Ishikawa (cell line): ENCODE data around the gene PREPL.

Experiments used
- EGR1 ChIP-seq: IDR thresholded peaks from 2 replicates; pipeline ENCODE4 v1.6.1; 2012
- FOXM1 ChIP-seq: IDR thresholded peaks from 2 replicates; pipeline ENCODE4 v1.6.1; 2012; ENCODE audit warnings: low read depth, borderline replicate concordance
- TF ChIP-seq, protein P1 (sequence below): IDR thresholded peaks from 2 replicates; pipeline ENCODE4 v1.6.1; 2012

DNA sequence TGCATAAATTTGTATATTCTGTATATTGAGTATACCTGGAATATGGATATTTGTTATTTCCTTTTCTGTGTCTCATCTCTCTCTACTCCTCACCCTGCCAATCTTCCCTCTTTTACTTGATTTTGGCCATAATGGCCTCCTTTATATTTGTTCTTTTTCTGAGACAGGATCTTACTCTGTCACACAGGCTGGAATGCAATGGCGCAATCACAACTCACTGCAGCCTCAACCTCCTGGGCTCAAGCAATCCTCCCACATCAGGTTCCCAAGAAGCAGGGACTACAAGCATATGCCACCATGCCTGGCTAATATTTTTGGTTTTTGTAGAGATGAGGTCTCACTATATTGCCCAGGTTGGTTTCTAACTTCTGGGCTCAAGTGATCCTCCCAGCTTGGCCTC is 30.5 kb downstream of the PREPL start:
- TF ChIP-seq FOXM1 (no peak), EGR1 (no peak)
- TF ChIP-seq, protein P1, sequence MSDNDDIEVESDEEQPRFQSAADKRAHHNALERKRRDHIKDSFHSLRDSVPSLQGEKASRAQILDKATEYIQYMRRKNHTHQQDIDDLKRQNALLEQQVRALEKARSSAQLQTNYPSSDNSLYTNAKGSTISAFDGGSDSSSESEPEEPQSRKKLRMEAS, result no peak
